Omental fat pad (tissue), 4 donors: Measurements from ENCODE around the gene ERGIC1. TPM values are rescaled to one million over a fixed set of nuclear protein-coding genes. Genes with fewer than 3 reads are reported as not detected.

Experiments
- ATAC-seq: fragments of 150-250 bp; one replicate; pipeline ENCODE4 v1.9.1; 2016; ENCODE audit warnings: mild to moderate bottlenecking, moderate library complexity; ENCODE audit not compliant: low FRiP score
- DNase-seq: peaks from one replicate; pipeline ENCODE4 v3.0.0-alpha.2; 2019; ENCODE audit warnings: low spot score
- small RNA-seq: library from RNA; depleted of rRNA; stranded (forward); fragments of <200 nt; gene quantifications from one replicate; pipeline ENCODE3, GENCODE V24; 2016
- total RNA-seq, 4 donors: library from RNA; depleted of rRNA; stranded (reverse); fragments of >200 nt; gene quantifications; one replicate each; pipeline ENCODE4 v1.1.0, GENCODE V29; 2016
- TF ChIP-seq, protein P1 (sequence below), 3 donors: fragments of 450-650 bp; IDR thresholded peaks; one replicate each; pipeline ENCODE4 v1.5.1; 2016 to 2017; ENCODE audit warnings: antibody characterized with exemption in 3 of 3, mild to moderate bottlenecking in 3 of 3, moderate library complexity in 2 of 3

Gene ERGIC1
- total RNA-seq, 4 donors from 2014 or later = 98.8 to 227 (median 129) TPM

DNA sequence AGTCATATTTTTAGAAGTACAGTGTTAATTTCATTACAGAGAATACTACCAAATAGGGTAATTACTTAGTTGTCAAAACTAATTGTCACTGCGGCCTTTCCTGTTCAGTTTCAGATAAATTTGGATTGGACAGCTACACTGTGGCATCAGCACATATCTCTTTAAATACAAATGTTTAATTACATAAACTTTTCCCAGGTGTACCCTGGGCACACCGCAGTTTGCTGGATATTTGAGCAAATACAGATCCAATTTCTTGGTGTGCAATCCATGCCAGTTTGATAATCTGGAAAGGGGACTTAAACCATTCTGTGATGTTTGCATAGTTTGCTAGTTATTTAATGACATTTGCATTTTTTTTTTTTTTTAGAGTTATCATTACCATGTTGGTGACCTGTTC is 160.4 kb downstream of the ERGIC1 start:
- no peak for ATAC-seq
- DNase-seq = no peak
- TF ChIP-seq, protein P1, sequence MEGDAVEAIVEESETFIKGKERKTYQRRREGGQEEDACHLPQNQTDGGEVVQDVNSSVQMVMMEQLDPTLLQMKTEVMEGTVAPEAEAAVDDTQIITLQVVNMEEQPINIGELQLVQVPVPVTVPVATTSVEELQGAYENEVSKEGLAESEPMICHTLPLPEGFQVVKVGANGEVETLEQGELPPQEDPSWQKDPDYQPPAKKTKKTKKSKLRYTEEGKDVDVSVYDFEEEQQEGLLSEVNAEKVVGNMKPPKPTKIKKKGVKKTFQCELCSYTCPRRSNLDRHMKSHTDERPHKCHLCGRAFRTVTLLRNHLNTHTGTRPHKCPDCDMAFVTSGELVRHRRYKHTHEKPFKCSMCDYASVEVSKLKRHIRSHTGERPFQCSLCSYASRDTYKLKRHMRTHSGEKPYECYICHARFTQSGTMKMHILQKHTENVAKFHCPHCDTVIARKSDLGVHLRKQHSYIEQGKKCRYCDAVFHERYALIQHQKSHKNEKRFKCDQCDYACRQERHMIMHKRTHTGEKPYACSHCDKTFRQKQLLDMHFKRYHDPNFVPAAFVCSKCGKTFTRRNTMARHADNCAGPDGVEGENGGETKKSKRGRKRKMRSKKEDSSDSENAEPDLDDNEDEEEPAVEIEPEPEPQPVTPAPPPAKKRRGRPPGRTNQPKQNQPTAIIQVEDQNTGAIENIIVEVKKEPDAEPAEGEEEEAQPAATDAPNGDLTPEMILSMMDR (IDR thresholded peaks at IDR 0.05) = no peak

DNA sequence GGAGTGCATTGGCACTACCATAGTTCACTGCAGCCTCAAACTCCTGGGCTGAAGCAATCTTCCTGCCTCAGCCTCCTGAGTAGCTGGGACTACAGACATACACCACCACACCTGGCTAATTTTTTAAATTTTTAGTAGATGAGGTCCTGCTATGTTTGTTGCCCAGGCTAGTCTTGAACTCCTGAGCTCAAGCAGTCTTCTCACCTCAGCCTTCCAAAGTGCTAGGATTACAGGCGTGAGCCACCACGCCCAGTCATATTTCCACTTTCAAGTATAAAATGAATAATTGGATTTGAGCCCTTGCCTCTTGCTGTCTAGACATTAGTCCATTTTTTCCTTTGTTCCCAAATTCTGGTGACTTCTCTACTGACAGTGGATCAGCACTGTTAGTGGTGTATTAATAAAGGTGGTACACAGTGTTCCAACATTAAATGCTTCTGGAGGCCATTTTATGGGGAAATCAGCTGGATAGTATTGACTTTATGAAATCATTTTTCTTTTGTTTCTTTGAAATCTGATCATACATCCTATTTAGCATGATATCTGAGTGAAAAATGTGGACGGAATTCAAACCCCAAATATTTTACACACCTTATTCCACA is 165.4 kb downstream of the ERGIC1 start:
- no peak for ATAC-seq
- TF ChIP-seq, protein P1 (IDR thresholded peaks at IDR 0.05) = no peak
- no peak for DNase-seq

DNA sequence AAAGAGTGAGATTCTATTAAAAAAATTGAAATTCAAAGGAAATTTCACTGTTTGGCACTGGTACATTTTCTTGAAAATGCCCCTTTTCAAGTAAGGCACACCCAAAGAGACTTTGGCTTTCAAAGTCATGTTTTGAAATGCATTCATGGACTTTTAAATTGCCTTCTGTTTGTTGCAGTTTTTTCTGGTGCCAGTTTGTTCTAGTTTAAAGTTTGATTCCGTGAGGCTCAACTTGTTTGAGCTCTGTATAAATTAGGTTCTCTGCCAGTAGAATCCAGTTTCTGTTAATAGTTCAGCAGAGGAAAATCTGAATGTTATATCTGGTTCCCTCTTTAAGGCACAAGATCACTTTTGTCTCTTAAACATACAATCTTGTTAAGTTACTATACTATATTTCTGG is 165.9 kb downstream of the ERGIC1 start:
- ATAC-seq (no peak), DNase-seq (no peak)
- TF ChIP-seq, protein P1 (IDR thresholded peaks at IDR 0.05) = no peak

DNA sequence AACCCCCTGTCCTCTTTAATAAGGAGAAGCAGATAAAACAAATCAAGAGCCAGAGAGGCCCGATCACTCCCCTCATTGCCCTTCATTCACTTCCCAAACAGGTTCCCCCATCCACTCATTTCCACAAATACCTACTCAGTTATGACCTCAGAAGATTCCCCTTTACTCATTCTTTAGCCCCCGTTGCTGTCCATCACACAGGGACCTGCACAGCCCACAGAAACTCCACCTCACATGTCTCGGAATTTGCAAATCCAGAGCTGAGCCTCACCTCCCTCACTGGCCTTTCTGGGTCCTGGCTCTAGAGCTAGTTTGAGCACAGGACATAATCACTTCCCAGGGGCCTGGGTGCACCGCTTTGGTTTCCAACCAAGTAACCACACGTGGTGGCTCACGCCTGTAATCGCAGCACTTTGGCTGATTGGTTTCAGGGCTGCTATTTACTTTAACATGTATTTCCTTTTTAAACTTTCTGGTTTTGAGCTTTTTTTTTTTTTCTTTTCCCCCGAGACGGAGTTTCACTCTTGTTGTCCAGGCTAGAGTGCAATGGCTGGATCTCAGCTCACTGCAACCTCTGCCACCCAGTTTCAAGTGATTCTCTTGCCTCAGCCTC is 167.3 kb downstream of the ERGIC1 start:
- DNase-seq (no peak), ATAC-seq (no peak)
- TF ChIP-seq, protein P1 (IDR thresholded peaks at IDR 0.05) = no peak

Small RNAs within 50 kb of the gene (small RNA-seq; reads per million reads assigned to genes)
- gene AC022217.4 = not detected

Other genes with a start within 250 kb of the ERGIC1 start
- gene NEURL1B, start 193.0 kb upstream of the ERGIC1 start, total RNA-seq = 10 to 100 TPM; 10.3 to 86.5 (median 17.8) TPM
- gene DUSP1, start 63.1 kb upstream of the ERGIC1 start, total RNA-seq = 1,000 to 10,000 TPM; 1,645 to 2,968 (median 1,824) TPM
- gene RPL26L1, start 125.2 kb downstream of the ERGIC1 start, total RNA-seq = 10 to 100 TPM; 20.5 to 29.1 (median 26.1) TPM
- 100 to 1,000 TPM; 174 to 267 (median 238) TPM for gene ATP6V0E1, start 149.5 kb downstream of the ERGIC1 start, total RNA-seq
- gene CREBRF, start 222.1 kb downstream of the ERGIC1 start, total RNA-seq = 10 to 100 TPM; 33.7 to 67.6 (median 36.4) TPM